Measurements from ENCODE around the gene DBN1. TPM values are rescaled to one million over a fixed set of nuclear protein-coding genes. Genes with fewer than 3 reads are reported as not detected.

DBN1 gene
- polyA plus RNA-seq, 1 experiment, result 164 TPM

DNA sequence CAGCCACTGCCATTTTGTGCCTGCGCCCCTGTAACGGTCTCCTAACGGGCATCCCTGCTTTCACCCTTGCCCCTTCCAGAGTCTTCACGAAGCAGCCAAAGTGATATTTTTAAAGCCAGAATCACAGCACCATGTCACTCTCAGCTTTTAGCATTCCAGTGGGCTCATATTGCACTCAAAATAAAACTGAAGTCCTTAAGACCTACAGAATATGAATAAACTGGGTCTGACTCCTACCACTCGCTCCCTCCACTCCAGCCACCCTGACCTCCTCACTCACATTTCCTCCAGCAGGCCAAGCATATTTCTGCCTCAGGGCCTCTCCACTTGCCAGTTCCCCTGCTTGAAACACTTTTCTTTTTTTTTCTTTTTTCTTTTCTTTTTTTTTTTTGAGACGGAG is 26.4 kb upstream of the DBN1 start:
- TF ChIP-seq, protein P1, sequence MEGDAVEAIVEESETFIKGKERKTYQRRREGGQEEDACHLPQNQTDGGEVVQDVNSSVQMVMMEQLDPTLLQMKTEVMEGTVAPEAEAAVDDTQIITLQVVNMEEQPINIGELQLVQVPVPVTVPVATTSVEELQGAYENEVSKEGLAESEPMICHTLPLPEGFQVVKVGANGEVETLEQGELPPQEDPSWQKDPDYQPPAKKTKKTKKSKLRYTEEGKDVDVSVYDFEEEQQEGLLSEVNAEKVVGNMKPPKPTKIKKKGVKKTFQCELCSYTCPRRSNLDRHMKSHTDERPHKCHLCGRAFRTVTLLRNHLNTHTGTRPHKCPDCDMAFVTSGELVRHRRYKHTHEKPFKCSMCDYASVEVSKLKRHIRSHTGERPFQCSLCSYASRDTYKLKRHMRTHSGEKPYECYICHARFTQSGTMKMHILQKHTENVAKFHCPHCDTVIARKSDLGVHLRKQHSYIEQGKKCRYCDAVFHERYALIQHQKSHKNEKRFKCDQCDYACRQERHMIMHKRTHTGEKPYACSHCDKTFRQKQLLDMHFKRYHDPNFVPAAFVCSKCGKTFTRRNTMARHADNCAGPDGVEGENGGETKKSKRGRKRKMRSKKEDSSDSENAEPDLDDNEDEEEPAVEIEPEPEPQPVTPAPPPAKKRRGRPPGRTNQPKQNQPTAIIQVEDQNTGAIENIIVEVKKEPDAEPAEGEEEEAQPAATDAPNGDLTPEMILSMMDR (IDR thresholded peaks at IDR 0.05; ENCODE audit: low read depth, low read length), result no peak
- H3K27me3 ChIP-seq (ENCODE audit: control insufficient read depth, insufficient read depth, low read length), result no peaks in the 10 kb centered on the region
- POLR2A ChIA-PET, result interaction anchor here (1.0 kb wide), 1 partner anchor 22 kb away, joined by 4 read pairs; no protein-coding TSS in a partner anchor
- peak overlapping the region; percentile 67 for H3K27ac ChIP-seq (ENCODE audit: low read depth, low read length)
- no peak overlapping the region for H3K4me3 ChIP-seq (ENCODE audit: low read depth, low read length)
- no peak for DNase-seq (ENCODE audit: low read depth, low spot score)
- CTCF ChIA-PET, result interaction anchor here (1.0 to 4.0 kb wide), 8 partner anchors 11 to 182 kb away, joined by 5 to 40 read pairs (median 8); partner anchors contain the start of gene DDX41
- no peaks in the 10 kb centered on the region; the same call in 1 of the 2 replicates for H3K9me3 ChIP-seq (ENCODE audit: control insufficient read depth, insufficient read depth, low read length)

DNA sequence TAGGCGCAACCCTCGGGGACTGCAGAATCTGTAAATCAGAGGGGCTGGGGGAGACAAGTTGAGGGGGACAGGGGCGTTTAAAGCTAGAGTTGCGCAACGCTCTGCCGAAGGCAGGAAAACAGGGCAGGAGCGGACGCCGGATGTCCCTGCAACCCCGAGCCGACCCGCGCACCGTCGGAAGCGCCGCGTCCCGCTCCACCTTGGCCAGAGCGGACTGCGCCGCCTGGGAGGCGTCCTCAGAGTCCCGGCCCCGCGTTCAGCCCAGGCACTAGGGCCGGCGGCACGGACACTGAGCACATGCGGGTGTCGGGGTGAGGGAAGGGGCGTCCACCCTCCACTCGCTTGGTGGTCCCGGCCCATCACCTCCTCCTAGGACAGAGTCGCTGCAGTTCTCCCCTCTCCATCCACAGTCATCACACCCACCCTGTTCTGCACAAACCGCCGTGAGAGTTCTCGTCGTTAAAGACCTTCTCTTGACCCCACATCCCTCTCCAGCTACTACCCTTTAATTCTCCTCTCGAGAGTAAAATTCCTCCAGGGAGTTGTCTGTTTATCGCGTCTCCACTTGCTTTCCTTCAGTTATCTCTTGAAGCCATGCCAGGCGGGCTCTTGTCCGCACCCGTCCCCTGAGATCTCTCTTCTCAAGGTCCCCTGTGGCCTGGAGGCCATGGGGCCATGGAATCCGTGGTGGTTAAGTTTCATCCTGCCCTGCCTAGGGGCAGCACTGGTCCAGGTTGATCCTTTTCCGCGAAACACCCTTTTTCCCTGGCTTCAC is 24.8 kb upstream of the DBN1 start:
- TF ChIP-seq, protein P1 (IDR thresholded peaks at IDR 0.05; ENCODE audit: low read depth, low read length), result no peak
- Histone ChIP-seq H3K27me3 (ENCODE audit: control insufficient read depth, insufficient read depth, low read length) (no peaks in the 10 kb centered on the region), H3K9me3 (ENCODE audit: control insufficient read depth, insufficient read depth, low read length) (no peaks in the 10 kb centered on the region; the same call in 1 of the 2 replicates), H3K27ac (ENCODE audit: low read depth, low read length) (no peak overlapping the region), H3K4me3 (ENCODE audit: low read depth, low read length) (peak overlapping the region; percentile 56)
- ChIA-PET CTCF (interaction anchor here (1.4 to 2.4 kb wide), 2 partner anchors 41 to 94 kb away, joined by 4 to 8 read pairs; no protein-coding TSS in a partner anchor), POLR2A (interaction anchor here (0.6 to 12.1 kb wide), 23 partner anchors 9 to 186 kb away, joined by 3 to 230 read pairs (median 4); partner anchors contain the start of genes B4GALT7, DBN1, DDX41 and FAM193B)
- DNase-seq (ENCODE audit: low read depth, low spot score), result no peak

DNA sequence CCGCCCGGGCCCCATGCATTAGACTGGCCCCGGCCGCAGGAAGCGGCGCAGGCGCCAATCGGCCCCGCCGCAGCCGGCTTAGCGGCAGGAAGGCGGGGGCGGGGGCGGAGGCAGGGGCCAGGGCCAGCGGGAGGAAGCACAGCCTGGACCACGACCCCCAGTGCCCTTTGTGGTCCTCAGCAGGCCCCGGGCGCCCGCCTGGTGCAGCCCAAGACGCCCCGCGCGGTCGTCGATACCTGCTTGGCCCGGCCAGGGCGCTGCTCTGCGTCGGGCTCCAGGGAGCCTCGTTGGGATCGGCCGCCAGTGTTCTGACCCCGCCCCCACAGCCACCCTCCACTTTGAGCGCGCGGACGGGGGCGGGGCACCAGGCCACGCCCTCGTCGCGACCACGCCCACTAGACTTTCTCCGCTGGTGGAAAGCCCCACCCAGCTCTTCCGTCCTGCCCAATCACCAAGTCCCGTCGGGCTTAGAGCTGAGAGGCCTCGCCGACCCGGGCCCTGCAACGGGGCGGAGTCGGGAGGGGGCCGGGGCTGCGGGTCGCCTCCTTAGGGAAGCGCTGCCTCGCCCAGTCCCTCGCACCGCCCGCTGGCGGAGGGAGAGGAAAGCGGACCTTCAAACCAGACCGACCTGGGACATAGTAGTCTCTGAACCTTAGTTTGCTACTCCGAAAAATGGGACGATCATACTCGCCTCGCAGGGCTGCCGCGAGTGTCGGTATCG is 24.0 kb upstream of the DBN1 start, which contains the start of gene PDLIM7:
PDLIM7 (minus strand) TSS at position 313 of the 721 bp plus-strand sequence. CDS start 1,092 bp downstream, outside the sequence.
- H3K9me3 ChIP-seq (ENCODE audit: control insufficient read depth, insufficient read depth, low read length), result no peaks in the 10 kb centered on the region; the same call in 1 of the 2 replicates
- peak within 1 kb of the TSS; percentile 99 for H3K27ac ChIP-seq (ENCODE audit: low read depth, low read length)
- TF ChIP-seq, protein P1 (IDR thresholded peaks at IDR 0.05; ENCODE audit: low read depth, low read length), result peak; percentile 15; the same call in 1 of the 2 replicates
- no peaks in the 10 kb centered on the region for H3K27me3 ChIP-seq (ENCODE audit: control insufficient read depth, insufficient read depth, low read length)
- POLR2A ChIA-PET, result interaction anchor here (0.6 to 12.1 kb wide), 25 partner anchors 10 to 185 kb away, joined by 3 to 230 read pairs (median 4); partner anchors contain the start of genes B4GALT7, DBN1, DDX41 and FAM193B
- peak; percentile 95 for DNase-seq (ENCODE audit: low read depth, low spot score)
- CTCF ChIA-PET, result interaction anchor here (0.6 to 2.4 kb wide), 3 partner anchors 40 to 141 kb away, joined by 4 to 8 read pairs (median 4); no protein-coding TSS in a partner anchor
- H3K4me3 ChIP-seq (ENCODE audit: low read depth, low read length), result peak within 1 kb of the TSS; percentile 95

DNA sequence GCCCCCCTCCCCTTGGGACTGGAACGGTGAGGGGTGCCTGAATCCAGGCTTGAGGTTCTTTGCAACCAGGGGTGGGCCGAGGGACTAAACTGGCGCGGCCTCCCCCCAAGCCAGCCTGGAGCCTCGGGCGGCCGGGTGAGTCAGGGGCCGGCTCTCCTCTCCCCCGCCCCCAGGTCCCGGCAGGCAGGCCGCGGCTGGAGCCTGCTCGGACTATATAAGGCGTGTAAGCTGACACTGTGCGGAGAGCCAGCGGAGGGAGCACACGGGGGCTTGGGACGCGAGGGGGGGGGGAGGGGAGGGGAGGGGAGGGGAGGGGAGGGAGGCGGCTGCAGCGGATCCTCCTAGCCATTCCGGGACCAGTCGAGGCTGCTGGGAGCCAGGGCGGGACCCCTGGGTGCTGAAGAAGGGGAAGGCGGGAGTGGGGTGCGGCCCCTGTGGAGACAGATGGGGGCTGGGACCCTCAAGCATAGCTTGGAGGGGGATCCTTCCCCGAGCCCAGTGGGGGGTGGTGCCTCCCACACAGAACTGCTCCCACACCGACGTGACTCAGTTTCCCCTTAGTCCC is 23.4 kb upstream of the DBN1 start:
- peak; percentile 92 for DNase-seq (ENCODE audit: low read depth, low spot score)
- Histone ChIP-seq H3K27me3 (ENCODE audit: control insufficient read depth, insufficient read depth, low read length) (no peaks in the 10 kb centered on the region), H3K9me3 (ENCODE audit: control insufficient read depth, insufficient read depth, low read length) (no peaks in the 10 kb centered on the region; the same call in 1 of the 2 replicates), H3K27ac (ENCODE audit: low read depth, low read length) (peak overlapping the region; percentile 99), H3K4me3 (ENCODE audit: low read depth, low read length) (peak overlapping the region; percentile 95)
- TF ChIP-seq, protein P1 (IDR thresholded peaks at IDR 0.05; ENCODE audit: low read depth, low read length), result no peak
- CTCF ChIA-PET, result interaction anchor here (0.6 to 2.4 kb wide), 4 partner anchors 40 to 140 kb away, joined by 4 to 10 read pairs (median 6); no protein-coding TSS in a partner anchor
- POLR2A ChIA-PET, result interaction anchor here (0.9 to 12.1 kb wide), 20 partner anchors 10 to 118 kb away, joined by 3 to 230 read pairs (median 5); partner anchors contain the start of genes B4GALT7, DBN1, DDX41 and FAM193B
